Skin epidermis (tissue), 12 donors: Measurements from ENCODE around the gene TOMM6.
"Not testable (repeated sequence)": the region's sequence is repeated elsewhere in the genome, so short reads cannot be mapped to it uniquely, and the experiment has no call there.

Experiments used
- H3K27ac ChIP-seq, 21 experiments: fragments of 200-600 bp; sonication (generic) in 11 of 21; one replicate each; pipeline ENCODE4 v1.5.0; 2020; ENCODE audit warnings: mild to moderate bottlenecking in 3 of 21, inconsistent platforms in 2 of 21, moderate library complexity in 2 of 21
- H3K4me3 ChIP-seq, 7 experiments: fragments of 200-600 bp; sonication (generic) in 2 of 7; one replicate each; pipeline ENCODE4 v1.5.0; 2020; ENCODE audit warnings: inconsistent platforms in 2 of 7, mild to moderate bottlenecking in 2 of 7, moderate library complexity in 1 of 7

Gene TOMM6

GRCh38 chr6:41759905-41760579 lies 27.5 kb upstream of the TOMM6 start:
- no peak overlapping the region for H3K4me3 ChIP-seq
- H3K27ac ChIP-seq, result no peak overlapping the region

- Histone ChIP-seq H3K4me3 (no peak overlapping the region), H3K27ac (no peak overlapping the region)
Observed at GRCh38 chr6:41763470-41763869, 24.0 kb upstream of the TOMM6 start.

DNA sequence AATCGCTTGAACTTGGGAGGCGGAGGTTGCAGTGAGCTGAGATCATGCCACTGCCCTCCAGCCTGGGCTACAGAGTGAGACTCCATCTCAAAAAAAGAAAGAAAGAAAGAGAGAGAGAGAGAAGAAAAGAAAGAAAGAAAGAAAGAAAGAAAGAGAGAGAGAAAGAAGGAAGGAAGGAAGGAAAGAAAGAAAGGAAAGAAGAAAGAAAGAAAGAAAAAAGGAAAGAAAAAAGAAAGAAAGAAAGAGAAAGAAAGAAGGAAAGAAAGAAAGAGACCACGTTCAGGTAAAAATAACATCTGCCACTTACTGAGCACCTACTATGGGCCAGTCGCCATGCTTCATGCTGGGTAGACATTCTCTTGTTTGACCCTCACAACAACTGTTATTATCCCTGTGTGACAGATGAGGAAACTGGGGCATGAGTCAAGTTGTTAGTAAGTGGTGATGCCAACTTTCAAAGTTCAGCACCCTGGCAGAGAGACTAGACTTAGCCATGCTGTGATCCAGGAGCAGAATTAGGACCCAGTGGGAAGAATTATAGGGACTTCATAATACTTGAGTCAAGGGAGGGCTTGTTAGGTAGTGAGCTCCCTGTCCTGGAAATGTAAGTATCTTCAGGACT lies 21.3 kb upstream of the TOMM6 start:
- H3K27ac ChIP-seq, result not testable (repeated sequence)

GRCh38 chr6:41767112-41767833 lies 20.2 kb upstream of the TOMM6 start:
- no peak overlapping the region for H3K4me3 ChIP-seq
- H3K27ac ChIP-seq, result peak overlapping the region in 3 of 21 experiments; percentile 16 to 51 (median 42)

More for the DNA sequence above, 21.3 kb upstream of the TOMM6 start:
- H3K4me3 ChIP-seq, result not testable (repeated sequence)

GRCh38 chr6:41768545-41769308 lies 18.8 kb upstream of the TOMM6 start:
- Histone ChIP-seq H3K27ac (peak overlapping the region in 1 of 21 experiments; percentile 16), H3K4me3 (no peak overlapping the region)

DNA sequence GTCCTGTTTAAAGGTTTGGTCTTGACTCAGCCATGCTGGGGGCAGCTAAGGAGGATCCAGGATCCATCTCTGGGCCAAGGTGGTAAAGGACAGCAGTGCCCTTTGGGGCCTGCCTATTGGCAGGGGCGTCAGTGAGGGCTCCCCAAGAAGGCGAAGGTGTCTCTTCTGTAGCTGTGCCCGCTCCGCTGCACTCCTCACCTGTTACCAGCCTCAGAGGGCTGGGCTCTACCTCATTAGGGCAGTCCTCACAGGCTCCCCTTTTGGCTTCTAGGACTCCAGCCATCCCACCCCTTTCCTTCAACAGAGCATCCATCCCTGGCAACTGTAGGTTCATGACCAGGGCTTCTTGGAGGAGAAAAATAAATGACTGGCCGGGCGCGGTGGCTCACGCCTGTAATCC lies 18.1 kb upstream of the TOMM6 start:
- Histone ChIP-seq H3K27ac (no peak overlapping the region), H3K4me3 (no peak overlapping the region)

GRCh38 chr6:41770381-41771057 lies 17.0 kb upstream of the TOMM6 start:
- H3K4me3 ChIP-seq, result no peak overlapping the region
- H3K27ac ChIP-seq, result no peak overlapping the region

DNA sequence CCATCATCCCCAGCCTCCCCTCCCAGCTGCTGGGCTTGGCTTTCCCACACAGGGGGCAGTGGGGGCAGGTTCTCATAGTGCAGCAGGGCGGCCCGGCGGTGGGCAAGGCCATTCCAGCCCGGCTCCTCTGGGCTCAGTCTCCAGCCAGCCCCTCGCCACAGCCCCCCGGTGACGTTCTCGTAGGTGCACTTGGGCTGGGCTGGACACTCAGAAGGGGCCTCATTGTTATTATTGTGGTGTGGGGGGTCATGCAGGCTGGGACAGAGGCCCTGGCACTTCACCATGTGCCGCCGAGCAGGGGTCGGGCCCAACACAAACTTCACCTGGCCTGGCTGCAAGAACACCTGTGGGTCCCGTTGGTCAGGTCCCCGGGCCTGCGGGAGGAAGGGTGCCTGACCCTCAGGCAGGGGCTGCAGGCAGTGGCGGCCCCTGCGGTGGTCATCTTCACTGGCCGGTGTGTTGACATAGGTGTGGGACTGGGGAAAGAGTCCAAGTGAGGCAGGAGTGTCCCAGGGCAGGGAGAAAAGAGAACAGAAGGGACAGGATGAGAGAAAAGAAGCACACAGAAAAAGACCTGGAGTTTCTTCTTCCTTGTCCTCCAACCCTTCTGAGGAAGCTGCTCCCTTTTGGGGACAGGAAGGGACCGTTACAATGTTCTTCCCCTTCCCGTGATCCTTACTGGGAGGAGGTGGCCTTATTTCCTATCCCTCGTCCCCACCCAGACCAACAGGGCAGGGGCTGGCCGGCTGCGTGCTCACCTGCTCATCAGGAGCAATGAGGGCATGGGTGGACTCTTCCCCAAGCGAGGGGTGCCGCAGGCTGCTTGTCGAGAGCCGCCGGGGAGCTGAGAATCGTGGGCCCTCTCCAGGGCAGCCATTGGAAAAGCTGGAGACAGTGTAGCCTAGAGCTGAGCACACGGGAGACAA lies 16.2 kb upstream of the TOMM6 start:
- Histone ChIP-seq H3K27ac (no peak overlapping the region), H3K4me3 (no peak overlapping the region)

DNA sequence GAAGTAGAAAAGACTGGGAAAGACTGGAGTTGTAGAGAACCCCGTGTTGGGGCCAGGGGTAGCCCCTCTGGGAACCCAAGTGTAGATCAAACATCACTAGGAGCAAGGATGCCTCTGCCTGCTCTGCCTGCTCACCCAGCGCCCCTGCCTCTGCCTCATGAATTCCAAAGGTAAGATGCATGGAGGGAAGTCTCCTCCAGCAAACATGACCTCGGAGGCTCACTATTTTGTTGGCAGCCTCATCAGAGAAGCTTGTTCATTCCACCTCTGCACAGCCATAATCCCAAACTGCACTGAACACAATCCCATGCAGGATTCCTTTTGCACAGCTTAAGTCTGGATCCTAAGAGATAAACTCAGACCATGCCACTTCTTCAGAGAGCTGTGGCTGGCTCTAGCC lies 12.7 kb upstream of the TOMM6 start:
- Histone ChIP-seq H3K4me3 (no peak overlapping the region), H3K27ac (no peak overlapping the region)

DNA sequence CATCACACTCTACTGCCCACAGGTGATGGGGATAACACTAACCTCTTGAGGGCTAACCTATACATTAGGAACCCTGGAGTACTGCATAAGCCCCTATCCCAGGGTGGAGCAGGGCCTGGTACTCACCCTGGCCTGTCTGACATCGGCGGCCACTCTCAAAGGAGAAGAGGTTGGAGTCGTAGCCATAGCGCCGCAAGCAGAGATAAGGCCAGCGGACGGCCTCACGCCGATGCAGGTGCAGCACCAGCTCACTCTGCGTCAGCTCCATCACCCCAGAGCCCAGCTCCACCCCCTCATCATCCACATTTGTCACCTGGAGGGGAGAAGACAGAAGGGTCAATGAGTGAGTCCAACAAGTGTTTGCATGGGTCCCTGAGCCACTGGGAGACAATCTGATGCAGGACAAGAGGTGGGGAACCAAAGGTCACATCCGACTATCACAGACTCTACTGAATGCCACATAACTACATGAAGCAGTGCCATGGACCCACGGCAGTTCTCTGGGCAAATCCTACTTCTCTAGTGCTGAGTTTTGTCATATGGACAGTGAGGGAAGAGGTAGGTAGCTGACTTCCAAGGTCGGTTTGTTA lies 12.1 kb upstream of the TOMM6 start:
- H3K27ac ChIP-seq, result no peak overlapping the region
- no peak overlapping the region for H3K4me3 ChIP-seq

DNA sequence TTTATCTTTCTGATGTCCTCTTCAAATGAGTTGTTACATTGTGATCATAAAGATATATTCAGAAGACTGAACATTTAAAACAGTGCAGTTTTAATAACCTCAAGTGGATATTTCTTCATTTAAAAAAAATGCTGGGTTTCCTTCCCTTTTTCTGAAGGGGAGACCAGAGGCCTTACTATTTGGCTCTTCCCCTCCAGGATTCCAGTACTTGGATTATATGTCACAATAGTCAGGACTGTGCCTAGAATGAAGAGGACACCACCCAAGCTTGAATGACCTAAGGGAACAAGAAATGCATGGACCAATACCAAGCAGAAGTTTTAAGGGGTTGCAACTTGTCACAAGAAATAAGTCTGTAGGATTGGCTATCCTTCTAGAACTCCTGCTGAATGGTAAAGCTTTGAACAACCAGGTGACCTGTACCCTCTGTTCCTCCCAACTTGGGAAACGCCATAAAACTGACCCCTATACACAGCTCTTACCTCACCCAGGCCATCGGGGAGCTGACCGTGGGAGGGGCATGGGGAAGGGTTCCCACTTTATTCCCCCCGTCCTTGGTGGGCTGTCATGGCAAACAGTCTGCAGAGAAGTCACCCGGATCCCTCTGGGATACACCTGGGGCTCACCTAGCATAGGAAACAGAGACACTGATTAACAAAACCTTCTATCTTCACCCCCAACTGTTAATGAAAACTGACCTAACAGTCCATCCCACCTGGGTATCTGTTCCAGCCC lies 9.8 kb upstream of the TOMM6 start:
- Histone ChIP-seq H3K27ac (no peak overlapping the region), H3K4me3 (no peak overlapping the region)

DNA sequence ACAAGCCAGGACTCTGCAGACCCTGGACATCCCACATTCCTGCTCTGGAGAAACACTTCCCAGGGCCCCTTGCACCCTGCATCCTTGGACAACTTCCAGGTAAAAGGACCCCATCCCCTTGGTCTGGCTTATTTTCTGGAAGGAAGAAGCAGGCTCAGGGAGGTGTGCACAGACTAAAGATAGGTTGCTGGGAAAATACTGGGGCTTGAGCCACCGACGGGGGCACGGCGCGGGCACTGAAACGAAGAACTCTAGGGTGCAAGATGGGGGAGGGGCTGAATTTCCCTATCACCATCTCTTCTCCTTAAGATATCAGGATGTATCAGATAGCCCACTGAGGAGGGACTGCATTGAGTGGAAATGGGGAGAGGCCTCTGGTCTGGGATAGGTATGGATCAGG lies 8.6 kb upstream of the TOMM6 start:
- Histone ChIP-seq H3K4me3 (peak overlapping the region; percentile 57 to 70 (median 63)), H3K27ac (peak overlapping the region in 6 of 21 experiments; percentile 53 to 79 (median 64))

DNA sequence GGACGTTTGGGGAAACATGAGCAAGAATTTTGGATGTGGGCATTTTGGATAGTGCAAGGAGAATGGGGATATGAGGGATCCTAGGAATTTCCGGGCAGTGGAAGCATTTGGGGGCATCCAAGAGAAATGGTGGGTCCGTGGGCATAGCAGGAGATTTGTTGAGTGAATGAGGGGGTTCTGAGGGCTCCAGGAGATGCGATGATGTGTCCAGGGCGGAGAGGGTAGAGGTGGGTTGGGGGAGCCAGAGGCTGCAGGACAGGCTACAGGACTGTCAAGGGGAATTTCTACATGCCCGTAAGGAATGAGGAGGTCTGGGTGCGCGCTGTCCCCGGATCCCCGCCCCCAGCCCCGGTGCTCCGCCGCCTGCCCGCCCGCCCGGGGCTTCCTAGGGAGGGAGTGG lies 8.2 kb upstream of the TOMM6 start:
- Histone ChIP-seq H3K27ac (peak overlapping the region in 13 of 21 experiments; percentile 22 to 84 (median 65)), H3K4me3 (peak overlapping the region; percentile 57 to 70 (median 63))

DNA sequence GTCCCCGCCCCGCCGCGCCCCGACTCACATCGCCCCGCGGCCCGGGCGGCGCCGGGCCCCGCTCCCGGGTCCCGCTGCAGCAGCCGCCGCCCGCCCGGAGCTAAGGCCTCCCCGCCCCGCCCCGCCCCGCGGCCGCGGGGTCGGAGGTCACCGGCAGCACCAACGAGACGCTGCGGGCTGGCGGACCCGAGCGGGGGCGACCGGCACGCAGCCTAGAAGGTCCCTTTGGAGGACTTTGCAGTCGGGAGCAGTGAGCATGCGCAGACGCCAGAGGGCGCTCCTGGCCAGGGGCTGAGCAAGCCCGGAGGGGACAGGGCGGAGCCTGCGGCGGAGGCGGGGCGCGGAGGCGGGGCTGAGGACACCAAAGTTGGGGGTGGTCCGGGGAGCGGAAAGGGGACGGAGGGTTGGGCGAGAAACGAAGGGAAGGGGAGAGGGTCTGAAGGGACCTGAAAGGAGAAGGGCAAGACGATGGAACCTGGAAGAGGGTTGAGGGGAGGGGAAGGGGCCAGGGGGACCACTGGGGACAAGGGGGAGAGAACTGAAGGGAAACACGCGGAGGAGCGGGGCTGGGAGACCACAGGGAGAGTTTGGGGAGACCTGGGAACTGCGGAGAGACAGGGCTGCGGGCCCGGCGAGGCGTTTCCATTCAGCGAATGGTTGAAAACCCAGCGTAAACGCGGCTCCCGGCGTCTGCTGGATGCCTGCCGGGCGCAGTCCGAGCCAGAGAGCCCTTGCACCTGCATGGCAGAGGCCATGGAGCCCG lies 7.5 kb upstream of the TOMM6 start, which contains the start of gene FRS3:
FRS3 (minus strand) TSS at position 113 of the 763 bp plus-strand sequence. CDS start 2,913 bp downstream, outside the sequence.
- Histone ChIP-seq H3K4me3 (peak within 1 kb of the TSS; percentile 57 to 70 (median 63)), H3K27ac (peak within 1 kb of the TSS in 19 of 21 experiments; percentile 53 to 84 (median 71))

DNA sequence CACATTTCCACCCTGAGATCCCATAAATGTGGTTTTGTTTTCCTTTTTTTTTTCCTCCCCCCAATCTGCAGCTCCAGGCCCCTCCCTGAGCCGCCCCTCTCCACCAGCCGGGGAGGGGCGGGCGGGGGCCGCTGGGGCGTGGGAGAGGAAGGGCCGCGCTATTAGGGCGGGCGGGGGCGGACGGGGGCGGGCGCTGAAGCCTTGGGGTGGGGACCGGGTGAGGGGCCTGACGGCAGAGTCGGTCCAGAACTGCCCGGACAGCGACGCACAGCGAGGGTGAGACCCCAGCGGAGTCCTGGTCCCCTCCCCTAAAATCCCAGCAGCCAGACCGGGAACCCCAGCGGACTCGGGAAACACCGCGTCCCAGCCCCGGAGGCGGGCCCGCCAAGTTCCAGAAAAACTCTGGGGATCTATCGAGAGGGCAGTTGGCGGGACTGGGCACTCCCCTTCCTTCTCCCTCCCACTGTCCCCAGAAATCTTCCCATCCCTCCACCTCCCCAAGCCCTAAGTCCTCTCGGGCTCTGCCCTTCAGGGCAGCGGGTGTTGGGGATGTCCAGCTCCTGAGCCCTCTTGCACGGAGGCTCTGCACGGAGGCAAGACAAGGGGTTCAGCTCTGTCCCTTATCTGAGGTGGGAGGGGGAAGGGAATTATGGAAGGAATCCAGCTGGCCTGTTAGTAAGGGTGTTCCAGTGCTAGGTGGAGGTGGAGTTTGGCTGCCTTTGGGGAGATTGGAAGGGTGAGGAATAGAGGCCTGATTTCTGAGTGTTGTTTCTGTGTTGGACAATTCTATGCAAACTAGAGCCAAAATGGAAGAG lies 6.7 kb upstream of the TOMM6 start, which contains the start of gene PRICKLE4:
PRICKLE4 (plus strand) TSS at position 232 of the 815 bp plus-strand sequence. CDS start 2,692 bp downstream, outside the sequence.
- peak within 1 kb of the TSS in 19 of 21 experiments; percentile 53 to 84 (median 71) for H3K27ac ChIP-seq

More for the DNA sequence above, 6.7 kb upstream of the TOMM6 start, which contains the start of gene PRICKLE4:
- H3K4me3 ChIP-seq, result peak within 1 kb of the TSS; percentile 57 to 70 (median 63)
